Astrocyte (in vitro differentiated cells and primary cell): ENCODE results near the gene RAMAC.

Experiments
- EZH2 ChIP-seq: IDR thresholded peaks from 2 replicates; pipeline ENCODE4 v1.6.1; 2012; ENCODE audit warnings: mild to moderate bottlenecking, low read length, inconsistent platforms; ENCODE audit not compliant: insufficient read depth
- TF ChIP-seq, protein P1 (sequence below): IDR thresholded peaks from 2 replicates; pipeline ENCODE4 v1.5.1; 2011; ENCODE audit warnings: low read depth, mild to moderate bottlenecking, inconsistent platforms, low read length, moderate library complexity; ENCODE audit not compliant: insufficient read depth

DNA sequence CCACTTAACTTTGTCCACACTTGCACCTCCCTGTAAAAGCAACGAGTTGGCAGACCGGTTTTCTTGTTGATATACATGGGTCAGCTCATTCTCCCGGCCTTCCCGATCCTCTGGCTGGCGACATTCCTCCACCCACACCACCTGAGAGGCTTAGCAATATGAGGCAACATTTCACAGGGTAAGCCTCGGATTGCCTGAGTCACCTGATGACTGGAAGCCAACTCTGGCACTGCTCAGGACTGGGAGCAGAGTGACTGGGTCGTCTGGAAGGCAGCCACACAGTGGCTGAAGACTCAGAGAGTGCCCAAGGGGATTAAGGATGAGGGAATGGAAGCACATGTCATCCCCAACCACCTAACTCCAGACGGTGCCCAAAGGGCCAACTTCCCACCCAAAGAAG is 43.3 kb upstream of the RAMAC start:
- TF ChIP-seq EZH2: no peak
- TF ChIP-seq, protein P1, sequence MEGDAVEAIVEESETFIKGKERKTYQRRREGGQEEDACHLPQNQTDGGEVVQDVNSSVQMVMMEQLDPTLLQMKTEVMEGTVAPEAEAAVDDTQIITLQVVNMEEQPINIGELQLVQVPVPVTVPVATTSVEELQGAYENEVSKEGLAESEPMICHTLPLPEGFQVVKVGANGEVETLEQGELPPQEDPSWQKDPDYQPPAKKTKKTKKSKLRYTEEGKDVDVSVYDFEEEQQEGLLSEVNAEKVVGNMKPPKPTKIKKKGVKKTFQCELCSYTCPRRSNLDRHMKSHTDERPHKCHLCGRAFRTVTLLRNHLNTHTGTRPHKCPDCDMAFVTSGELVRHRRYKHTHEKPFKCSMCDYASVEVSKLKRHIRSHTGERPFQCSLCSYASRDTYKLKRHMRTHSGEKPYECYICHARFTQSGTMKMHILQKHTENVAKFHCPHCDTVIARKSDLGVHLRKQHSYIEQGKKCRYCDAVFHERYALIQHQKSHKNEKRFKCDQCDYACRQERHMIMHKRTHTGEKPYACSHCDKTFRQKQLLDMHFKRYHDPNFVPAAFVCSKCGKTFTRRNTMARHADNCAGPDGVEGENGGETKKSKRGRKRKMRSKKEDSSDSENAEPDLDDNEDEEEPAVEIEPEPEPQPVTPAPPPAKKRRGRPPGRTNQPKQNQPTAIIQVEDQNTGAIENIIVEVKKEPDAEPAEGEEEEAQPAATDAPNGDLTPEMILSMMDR: no peak
